ENCODE results near the gene RPN1.

The RPN1 gene

GRCh38 chr3:128648940-128649663 lies 1.5 kb downstream of the RPN1 start:
- DNase-seq = no peak

DNA sequence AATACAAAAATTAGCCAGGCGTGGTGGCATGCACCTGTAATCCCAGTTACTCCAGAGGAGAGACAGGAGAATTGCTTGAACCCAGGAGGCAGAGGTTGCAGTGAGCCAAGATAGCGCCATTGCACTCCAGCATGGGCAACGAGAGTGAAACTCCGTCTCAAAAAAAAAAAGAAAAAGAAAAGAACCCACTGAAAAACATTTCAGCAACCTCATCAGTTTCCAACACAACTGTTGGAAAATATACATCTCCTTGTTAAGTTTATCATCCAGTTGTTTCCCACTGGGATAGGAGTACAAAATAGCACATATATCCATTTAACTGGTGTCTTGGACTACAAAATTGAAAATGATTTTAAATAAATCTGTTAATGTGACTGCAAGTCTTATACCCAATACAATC lies 2.2 kb downstream of the RPN1 start:
- no peak for DNase-seq

DNA sequence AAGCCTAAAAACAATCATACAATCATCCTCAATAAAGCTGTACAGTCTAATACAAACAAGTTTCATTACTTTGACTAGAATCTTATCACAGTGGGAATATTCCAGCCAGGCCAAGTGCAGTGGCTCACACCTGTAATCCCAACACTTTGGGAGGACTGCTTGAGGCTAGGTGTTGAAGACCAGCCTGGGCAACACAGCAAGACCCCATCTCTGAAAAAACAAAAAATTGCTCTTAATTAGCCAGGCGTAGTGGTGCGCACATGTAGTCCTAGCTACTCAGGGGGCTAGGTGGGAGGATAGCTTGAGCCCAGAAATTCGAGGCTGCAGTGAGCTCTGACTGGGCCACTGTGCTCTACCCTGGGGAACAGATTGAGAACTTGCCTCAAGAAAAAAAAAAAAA lies 3.3 kb downstream of the RPN1 start:
- DNase-seq = no peak

DNA sequence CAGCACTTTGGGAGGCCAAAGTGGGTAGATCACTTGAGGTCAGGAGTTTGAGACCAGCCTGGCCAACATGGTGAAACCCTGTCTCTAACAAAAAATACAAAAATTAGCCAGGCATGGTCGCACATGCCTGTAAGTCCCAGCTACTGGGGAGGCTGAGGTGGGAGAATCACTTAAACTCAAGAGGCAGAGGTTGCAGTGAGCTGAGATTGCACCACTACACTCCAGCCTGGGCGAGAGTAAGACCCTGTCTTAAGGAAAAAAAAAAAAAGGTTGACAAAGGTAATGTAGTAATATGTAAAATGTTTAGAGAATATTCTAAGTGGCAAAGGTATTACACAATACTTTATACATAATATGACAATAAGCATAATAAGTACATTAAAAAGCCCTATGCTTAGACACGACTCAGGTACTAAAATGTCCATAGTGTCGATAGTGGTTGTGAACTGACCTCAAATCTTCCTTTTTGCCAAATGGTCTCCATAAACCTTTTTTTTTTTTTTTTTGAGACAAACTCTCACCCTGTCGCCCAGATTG lies 16.5 kb downstream of the RPN1 start:
- DNase-seq = no peak

GRCh38 chr3:128632301-128632700 lies 18.3 kb downstream of the RPN1 start:
- DNase-seq = no peak

GRCh38 chr3:128629936-128630335 lies 20.7 kb downstream of the RPN1 start:
- no peak for DNase-seq

DNA sequence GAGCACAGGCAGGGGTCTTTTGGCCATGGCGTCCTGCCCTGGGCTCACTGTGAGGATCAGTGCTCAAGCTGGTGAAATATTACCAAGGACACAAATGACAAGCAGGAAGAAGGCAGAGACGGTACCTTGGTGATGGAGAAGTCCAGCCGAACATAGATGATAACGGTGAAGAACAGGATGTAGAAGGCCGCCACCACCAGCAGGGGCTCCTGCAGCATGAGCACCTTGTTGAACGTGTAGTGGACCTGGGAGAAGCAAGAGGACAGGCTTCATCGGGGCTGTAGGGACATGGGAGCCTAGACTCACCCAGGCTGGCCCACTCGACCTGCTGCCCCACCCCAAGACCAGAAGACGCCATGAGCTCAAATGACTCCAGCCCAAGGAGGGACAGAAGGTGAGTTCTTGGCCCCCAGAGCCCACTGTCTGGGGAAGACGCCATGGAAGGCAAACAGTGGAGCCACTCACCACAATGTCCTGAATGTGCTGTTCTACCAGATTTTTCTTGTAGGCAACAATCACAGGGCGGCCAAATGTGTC lies 25.1 kb downstream of the RPN1 start:
- no peak for DNase-seq

DNA sequence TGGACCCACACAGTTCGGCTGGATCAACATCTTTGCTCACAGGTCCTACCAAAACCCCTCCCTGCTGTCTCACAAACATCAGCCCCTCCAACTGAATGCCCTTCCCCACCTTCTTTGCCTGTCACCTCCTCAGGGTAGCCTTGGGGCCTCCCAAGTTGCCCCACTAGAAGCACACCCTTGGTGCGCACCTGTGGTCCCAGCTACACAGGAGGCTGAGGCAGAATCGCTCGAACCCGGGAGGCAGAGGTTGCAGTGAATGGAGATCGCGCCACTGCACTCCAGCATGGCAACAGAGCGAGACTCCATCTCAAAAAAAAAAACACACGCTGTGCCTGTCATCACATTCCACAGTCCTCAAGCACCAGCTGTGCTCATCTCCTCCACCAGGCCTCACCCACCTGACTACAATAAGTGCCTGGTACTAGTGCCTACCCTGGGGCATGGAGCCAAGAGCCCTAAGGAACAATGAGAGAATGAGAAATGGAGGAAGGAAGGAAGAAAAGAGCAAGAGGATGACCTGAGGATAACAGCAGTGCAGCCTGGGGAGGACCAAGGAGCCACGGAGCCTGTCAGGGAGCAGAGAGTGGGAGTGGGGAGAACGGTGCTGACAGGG lies 26.0 kb downstream of the RPN1 start:
- no peak for DNase-seq

DNA sequence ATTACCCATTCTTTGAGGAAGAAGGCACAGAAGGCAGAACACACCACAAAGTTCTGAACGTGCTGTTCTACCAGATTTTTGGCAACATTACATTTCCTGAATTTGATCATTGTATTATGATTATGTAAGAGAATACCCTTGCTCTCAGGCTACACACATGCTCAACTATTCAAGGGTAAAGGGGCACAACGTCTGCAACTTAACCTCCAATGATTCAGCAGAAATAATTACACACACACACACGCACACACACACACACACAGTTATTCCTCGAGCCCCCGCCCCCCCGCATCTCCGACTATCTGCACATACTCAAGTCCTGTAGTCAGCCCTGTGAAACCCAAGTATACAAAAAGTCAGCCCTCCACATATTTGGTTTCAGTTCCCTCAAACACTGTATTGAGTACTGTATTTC lies 26.8 kb downstream of the RPN1 start:
- DNase-seq = no peak

DNA sequence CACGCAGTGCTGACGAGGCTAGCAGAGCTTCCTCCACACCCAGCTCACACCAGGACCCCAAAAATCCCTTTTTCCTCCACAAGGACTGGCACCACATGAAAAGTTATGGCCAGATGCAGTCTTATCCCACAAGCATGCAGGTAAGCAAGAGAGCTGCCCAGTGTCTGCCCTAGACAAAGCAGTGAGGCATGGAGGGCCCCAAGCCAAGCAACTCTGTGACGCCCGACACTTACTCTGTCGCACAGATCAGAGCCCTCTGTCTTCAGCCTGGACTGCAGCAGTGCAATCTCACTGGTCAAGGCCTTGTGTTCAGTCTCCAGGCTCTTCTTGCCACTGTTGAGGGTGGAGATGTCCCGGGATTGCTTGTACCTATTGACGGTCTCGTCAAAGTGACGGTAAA lies 28.7 kb downstream of the RPN1 start:
- no peak for DNase-seq

GRCh38 chr3:128621234-128621633 lies 29.4 kb downstream of the RPN1 start:
- no peak for DNase-seq

GRCh38 chr3:128620268-128620691 lies 30.3 kb downstream of the RPN1 start:
- DNase-seq = peak in 1 of 5 donors; percentile 56

GRCh38 chr3:128619146-128619890 lies 31.3 kb downstream of the RPN1 start:
- DNase-seq = peak in 1 of 5 donors; percentile 73

GRCh38 chr3:128618398-128618726 lies 32.3 kb downstream of the RPN1 start:
- DNase-seq = no peak

GRCh38 chr3:128617557-128618397 lies 32.8 kb downstream of the RPN1 start:
- peak; percentile 98 to 99 (median 99) for DNase-seq

DNA sequence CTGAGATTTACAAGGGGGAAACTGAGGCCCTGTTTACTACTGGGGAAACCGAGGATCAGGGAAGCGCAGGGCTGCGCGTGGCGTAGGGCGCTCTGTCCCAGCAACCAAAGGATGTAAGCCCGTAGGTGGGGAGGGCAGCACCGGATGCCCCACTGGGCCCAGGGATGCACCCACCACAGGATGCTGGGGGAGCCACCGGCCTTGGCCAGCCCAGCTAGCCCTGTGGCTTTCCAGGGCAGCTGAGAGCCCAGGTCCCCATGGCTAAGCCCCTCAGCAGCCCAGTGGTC lies 33.4 kb downstream of the RPN1 start:
- DNase-seq = no peak

DNA sequence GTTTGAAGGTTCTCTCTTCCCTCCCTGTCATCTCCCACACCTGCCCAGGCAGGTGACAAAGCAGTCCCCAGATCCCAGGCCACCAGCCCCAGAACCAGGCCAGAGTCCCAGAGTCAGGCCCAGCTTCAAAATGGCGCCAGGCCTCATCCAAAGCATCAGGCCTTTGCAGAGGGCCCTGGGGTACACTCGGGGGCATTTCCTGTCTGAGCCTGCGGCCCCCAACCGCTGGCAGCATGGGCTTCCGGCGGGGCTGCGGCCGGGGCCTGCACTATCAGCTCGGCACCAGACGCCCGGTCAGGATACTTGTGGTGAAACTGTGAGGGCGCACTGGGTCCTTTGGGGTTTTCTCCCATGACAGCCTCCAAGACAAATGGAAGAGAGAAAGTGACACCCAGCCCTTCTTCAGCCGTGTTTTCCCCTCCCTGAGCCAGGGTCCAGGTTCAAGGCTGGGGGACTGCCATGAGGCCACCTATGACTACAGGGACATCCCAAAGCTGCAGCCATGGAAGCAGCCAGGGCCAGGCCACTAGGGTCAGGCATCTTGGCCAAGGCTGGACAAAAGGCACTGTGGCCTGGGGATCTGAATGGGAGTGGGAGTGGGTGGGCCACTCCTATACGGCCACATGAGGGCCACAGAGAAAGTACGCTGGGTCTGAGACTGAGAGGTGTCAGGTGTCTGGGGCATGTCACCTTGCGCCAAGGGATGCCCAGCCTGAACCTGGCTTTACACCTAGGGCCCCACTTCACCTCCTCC lies 33.9 kb downstream of the RPN1 start:
- DNase-seq = no peak

DNA sequence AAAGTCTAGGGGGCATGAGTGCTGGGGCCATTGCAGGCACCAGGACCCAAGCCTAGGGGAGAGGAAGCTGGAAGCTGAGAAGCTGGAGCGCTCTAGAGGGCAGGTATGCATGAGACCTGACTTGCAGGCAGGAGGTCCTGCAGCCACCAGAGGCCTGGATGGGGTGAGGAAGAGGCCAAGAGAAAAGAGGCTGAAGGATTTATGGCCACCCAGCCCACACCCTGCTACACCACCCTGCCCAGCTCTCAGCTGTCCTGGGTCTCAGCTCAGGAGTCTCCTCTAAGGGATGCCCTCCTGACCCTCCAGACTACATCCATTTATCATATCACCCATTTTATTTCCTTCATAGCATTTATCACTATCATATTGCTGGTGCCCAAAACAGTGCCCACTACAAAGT lies 36.5 kb downstream of the RPN1 start:
- DNase-seq = no peak

DNA sequence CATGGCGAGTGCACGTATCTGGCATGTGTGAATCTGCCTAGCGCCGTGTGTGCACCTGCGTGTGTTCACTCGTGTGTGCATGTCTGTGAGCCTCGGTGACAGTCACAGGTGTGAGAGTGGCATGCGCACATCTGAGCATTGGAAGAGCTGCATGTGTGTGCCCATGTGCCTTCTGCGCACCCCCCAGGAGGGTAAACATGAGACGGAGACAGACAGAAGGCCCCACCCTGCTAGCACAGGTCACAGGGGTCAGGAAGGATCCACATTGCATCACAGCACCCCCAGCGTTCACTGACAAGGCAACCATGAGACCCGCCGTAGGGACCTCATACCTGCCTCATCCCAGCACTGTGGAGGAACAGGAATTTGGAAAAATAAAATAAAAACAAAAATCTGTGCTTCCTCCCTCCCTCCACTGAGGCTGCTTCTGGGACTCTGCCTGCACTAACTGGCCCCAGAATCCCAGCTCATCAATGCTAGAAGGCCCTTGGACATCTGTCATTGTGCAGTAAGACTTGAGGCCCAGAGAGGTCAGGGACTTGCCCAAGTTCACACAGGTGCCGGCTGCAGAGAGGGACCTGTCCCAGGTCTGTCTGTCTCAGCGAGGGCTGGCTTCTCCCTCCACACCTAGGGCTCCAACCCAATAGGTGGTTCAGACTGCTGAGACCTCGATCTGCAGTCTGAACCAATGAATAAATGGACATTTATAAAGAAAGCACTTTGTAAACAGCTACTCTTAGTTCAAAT lies 37.4 kb downstream of the RPN1 start:
- DNase-seq = no peak

- no peak for DNase-seq
These were observed 40.1 kb downstream of the RPN1 start for GRCh38 chr3:128610451-128611070.

GRCh38 chr3:128609294-128609693 lies 41.3 kb downstream of the RPN1 start:
- no peak for DNase-seq
